NB4 (cell line): Measurements from ENCODE around the gene FBXW4.

Experiments
- POLR2A ChIP-seq: IDR thresholded peaks from 2 replicates; pipeline ENCODE4 v1.6.1; 2011; ENCODE audit warnings: mild to moderate bottlenecking; ENCODE audit not compliant: insufficient read length; ENCODE audit errors: extremely low read depth
- TF ChIP-seq, protein P1 (sequence below): IDR thresholded peaks from one replicate; pipeline ENCODE4 v1.5.1; 2012; ENCODE audit warnings: low read depth, low read length

- TF ChIP-seq, protein P1, sequence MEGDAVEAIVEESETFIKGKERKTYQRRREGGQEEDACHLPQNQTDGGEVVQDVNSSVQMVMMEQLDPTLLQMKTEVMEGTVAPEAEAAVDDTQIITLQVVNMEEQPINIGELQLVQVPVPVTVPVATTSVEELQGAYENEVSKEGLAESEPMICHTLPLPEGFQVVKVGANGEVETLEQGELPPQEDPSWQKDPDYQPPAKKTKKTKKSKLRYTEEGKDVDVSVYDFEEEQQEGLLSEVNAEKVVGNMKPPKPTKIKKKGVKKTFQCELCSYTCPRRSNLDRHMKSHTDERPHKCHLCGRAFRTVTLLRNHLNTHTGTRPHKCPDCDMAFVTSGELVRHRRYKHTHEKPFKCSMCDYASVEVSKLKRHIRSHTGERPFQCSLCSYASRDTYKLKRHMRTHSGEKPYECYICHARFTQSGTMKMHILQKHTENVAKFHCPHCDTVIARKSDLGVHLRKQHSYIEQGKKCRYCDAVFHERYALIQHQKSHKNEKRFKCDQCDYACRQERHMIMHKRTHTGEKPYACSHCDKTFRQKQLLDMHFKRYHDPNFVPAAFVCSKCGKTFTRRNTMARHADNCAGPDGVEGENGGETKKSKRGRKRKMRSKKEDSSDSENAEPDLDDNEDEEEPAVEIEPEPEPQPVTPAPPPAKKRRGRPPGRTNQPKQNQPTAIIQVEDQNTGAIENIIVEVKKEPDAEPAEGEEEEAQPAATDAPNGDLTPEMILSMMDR, result no peak
- no peak for TF ChIP-seq POLR2A
Observed at GRCh38 chr10:101720606-101721230, 25.7 kb upstream of the FBXW4 start.
